Nucleus accumbens (tissue), 56 donors: ENCODE data around the gene ADGRG1.
"Not testable (repeated sequence)": the region's sequence is repeated elsewhere in the genome, so short reads cannot be mapped to it uniquely, and the experiment has no call there.

Experiments
- DNase-seq, 56 donors: peaks; one replicate each; lab custom pipeline; 2025; lab: John Stamatoyannopoulos, UW

The ADGRG1 gene

GRCh38 chr16:57712569-57712968 is 84.1 kb downstream of the ADGRG1 start:
- not testable (repeated sequence) for DNase-seq

GRCh38 chr16:57713596-57713995 is 85.2 kb downstream of the ADGRG1 start:
- DNase-seq: no peak

DNA sequence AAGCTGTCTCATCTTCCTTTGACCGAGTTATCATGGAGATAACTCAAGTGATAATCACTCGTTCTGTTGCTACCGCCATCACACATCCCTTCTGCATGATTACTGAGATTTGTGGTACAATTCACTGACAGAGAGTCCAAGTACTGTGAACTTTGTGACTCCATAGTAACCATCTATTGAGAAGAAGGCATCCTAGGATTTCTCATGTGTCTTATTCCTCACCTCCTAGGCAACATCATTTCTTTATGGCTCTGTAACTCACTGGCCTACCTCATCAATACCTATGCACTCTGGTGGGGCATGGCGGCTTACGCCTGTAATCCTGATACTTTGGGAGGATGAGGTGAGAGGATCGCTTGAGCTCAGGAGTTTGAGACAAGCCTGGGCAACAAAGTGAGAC is 85.6 kb downstream of the ADGRG1 start:
- DNase-seq: no peak
